ENCODE results near the gene FAM161A.
A peak's percentile ranks its signal among the peaks of the same experiment; 100 is the strongest.
"Not testable (repeated sequence)": the region's sequence is repeated elsewhere in the genome, so short reads cannot be mapped to it uniquely, and the experiment has no call there.

FAM161A gene, protein sequence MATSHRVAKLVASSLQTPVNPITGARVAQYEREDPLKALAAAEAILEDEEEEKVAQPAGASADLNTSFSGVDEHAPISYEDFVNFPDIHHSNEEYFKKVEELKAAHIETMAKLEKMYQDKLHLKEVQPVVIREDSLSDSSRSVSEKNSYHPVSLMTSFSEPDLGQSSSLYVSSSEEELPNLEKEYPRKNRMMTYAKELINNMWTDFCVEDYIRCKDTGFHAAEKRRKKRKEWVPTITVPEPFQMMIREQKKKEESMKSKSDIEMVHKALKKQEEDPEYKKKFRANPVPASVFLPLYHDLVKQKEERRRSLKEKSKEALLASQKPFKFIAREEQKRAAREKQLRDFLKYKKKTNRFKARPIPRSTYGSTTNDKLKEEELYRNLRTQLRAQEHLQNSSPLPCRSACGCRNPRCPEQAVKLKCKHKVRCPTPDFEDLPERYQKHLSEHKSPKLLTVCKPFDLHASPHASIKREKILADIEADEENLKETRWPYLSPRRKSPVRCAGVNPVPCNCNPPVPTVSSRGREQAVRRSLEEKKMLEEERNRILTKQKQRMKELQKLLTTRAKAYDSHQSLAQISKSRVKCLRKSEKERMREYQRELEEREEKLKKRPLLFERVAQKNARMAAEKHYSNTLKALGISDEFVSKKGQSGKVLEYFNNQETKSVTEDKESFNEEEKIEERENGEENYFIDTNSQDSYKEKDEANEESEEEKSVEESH

DNA sequence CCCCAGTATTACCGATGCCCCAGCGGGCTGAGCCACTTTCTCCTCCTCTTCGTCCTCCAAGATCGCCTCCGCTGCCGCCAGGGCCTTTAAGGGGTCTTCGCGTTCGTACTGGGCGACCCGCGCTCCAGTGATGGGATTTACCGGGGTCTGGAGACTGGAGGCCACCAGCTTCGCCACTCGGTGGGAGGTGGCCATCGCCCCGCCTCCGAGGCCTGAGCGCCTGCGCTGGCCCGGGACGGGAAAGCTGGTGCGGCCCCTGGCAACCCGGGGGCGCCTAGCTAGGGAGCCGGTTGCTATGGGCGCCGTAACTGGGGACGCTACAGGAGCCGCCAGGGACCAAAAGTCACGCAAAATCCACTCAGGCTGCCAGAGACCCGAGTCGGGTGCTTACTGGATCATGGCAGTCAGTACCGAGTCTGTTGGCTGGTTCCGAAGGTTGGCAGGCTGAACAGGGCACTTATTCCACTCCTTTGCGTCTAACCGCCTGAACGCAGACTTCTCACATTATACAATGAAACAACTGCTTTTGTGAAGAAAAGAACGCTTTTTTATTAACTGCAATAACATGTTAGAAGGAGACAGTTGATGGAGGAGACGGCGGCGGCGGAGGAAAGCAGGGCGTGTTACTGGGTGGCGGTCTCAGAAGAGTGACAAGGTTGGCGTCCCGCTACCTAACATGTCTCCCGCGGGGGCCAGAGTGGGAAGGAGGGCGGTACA is at the start of gene FAM161A:
FAM161A (minus strand) TSS at position 214 of the 717 bp plus-strand sequence; CDS start at position 195, 19 bp downstream.
- DNase-seq (ENCODE audit: low read depth): peak; percentile 64

DNA sequence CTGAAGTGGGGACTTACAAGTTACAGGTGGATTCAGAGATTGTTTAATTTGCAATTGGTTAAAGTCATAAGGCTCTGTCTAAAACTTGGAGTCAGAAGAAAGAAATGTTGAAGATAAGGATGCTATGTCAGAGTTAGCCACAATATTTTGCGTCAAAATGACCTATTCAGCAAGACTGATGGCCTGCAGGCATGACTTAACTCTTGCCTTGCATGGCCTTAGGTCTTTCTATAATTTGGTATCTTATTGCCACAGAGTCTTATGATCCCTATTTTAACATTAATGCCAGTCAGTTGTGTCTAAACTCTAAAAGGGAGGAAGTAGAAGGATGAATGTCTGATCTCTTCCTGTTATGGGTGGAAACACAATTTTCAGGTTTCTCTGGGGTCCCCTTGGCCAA is 46.4 kb upstream of the FAM161A start:
- no peak for DNase-seq (ENCODE audit: low read depth)

DNA sequence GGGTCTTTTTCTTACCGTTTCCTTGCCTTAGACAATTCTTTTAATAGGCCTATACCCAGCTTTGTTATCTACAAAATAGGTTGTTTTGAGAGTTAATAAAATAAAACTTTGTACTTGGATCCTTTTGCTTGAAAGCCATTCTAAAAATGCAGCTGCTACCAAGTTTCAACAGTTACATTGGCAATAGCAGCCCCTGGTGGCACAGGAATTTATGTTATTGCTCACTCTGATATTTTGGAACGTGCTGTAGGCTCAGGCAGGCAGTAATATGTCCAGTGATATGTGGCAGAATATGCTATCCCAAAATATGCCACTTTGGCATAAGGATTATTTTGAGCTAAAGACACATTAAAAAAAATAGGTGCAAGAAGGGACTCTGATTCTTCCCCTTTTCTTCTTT is 45.0 kb upstream of the FAM161A start:
- DNase-seq (ENCODE audit: low read depth): no peak

DNA sequence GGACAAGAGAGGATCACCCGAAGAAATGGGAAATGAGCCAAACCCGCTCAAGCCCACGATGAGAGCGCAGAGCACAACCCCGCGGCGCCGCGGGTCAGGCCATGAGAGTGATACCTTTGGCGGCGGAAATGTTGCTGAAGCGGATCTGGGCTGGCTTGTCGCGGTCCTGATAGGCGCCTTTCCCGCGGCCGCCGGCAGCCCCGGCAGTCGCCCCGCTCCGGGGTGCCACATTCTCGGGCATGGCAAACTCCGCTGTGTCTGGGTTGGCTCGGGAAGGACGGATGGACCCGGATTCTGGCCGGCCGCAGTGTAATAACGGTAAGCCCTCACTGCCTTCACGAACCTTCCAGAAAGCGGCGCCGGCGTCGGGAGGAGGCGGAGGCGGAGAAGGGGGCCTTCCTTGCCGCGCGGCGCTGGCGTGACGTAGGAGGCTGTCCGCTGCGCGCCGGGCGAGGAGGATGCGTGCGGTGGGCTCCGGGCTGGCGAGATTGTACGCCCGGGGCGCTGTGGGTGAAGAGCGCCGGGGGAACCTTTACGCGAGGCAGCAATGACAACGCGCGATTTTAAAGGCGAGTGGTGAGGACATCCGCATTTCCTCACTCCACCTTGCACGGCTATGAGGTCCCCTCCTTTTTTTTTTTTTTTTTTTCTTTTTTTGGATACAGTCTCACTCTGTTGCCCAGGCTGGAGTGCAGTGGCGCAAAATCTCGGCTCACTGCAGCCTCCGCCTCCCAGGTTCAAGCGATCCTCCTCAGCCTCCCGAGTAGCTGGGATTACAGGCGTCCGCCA is 34.6 kb upstream of the FAM161A start, which contains the start of gene CCT4:
CCT4 (minus strand) TSS at position 390 of the 789 bp plus-strand sequence; CDS start at position 241, 149 bp downstream.
- peak; percentile 90 for DNase-seq (ENCODE audit: low read depth)

DNA sequence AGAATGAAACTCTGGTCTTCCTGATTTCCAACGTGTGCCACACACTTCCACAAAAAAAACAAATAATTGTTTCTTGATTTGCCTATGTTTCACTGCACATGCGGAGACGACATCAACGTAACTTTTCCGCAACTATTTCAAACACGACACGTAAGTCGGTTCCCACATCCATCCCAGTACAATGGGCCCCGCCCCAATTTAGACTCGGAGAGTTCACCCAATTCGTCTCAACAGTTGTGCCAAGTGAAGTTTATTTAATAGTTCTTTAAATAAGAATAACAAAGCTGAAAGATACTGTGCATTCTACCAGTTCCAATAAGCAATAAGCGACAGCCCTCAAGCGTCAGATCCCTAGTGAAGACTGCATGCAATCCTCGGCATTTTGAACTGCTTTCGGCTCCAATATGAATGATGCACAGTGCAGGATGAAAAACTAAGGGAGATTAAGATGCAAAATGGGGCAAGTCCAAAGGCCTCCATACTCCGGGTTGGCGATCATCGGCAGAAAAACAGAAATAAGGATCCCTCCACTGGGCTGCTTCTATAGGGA is 33.9 kb upstream of the FAM161A start:
- DNase-seq (ENCODE audit: low read depth): no peak

DNA sequence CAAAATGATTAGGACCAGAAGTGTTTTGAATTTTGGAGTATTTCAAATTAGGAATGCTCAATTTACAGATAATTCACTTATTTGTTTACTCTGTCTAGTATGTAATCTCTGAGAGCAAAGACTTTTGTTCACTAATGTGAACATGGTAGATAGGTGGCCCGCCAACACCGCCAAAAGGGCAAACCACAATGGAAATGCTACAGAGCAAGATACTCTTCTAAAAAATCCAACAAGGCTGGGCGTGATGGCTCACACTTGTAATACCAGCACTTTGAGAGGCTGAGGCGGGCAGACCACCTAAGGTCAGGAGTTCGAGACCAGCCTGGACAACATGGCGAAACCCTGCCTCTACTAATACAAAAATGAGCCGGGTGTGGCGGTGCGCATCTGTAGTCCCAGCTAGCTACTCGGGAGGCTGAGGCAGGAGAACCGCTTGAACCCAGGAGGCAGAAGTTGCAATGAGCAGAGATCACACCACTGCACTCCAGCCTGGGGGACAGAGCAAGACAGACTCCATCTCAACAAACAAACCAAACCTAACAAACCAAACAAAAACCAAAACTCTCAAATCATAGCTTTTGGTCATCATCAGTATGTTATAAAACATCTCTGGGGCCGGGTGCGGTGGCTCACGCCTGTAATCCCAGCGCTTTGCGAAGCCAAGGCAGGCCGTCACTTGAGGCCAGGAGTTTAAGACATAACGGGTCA is 32.2 kb upstream of the FAM161A start:
- no peak for DNase-seq (ENCODE audit: low read depth)

DNA sequence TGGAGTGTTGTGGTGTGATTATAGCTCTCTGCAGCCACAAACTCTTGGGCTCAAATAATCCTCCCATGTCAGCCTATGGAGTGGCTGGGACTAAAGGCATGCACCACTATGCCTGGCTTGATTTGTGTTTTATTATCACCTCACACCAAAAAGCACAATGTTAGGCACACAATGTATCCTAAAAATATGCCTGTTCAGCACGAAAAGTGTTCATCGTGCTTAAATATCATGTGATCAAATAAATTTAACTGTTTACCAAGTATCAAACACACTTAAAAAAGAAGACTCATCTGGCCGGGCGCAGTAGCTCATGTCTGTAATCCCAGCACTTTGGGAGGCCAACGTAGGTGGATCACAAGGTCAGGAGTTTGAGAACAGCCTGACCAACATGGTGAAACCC is 29.0 kb upstream of the FAM161A start:
- DNase-seq (ENCODE audit: low read depth): no peak

DNA sequence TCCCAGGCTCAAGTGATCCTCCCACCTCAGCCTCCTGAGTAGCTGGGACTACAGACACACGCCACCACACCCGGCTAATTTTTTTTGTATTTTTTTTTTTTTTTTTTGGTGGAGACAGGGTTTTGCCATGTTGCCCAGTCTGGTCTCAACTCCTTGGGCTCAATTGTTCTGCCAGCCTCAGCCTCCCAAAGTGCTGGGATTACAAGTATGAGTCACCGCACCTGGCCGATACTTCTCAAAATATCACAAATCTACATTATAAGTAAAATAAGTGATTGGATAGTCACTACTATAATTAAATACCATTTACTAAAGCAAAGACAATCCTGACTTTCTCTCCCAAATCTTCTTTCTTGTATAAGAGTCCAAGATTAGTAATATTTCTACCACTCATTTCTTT is 25.5 kb upstream of the FAM161A start:
- not testable (repeated sequence) for DNase-seq (ENCODE audit: low read depth)

DNA sequence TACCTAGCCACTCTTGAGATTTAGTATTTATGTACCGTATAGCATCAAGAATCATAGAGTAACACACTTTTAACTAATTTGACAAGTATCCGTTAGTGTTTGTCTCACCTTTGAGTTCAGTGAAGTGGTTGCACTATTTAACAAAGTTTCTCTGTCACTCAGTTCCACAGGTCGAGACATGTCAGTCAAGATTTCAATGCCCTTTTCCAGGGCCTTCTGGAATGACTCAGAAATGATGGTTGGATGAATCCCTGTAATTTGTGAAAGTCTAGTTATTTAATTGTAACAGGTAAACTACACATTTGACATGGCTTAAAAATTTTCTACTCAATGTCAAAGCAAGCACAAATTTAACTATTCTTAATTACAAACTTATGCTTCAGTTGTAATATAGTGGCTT is 24.9 kb upstream of the FAM161A start:
- no peak for DNase-seq (ENCODE audit: low read depth)

DNA sequence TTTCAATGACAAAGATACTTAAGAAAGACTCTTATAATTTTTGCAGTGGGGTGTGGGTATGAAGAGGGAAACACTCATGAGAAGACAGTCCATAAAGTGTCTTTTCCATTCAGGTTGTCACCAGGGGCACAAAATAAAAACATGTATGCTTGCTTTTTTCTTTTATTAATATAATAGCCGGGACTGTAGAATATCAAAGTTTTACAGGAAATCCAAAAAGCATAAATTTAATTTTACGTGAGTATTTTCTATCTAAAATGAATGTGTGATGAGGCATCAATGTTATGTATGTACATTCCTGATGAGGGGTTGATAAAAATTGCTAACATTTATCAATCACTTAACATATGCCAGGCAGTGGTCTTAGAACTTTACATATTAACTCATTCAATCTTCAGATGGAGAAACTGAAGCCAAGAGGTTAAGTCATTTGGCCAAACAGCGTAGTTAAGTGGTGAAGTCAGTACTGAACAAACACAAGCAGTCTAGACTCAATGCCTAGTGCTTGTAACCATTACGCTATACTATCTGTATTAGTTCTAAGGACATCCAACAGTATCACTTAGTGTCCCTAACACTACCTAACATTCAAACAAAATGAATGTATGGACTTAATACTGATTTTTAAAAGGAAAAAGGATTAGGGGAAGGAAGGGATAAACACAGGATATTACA is 23.8 kb upstream of the FAM161A start:
- DNase-seq (ENCODE audit: low read depth): no peak

DNA sequence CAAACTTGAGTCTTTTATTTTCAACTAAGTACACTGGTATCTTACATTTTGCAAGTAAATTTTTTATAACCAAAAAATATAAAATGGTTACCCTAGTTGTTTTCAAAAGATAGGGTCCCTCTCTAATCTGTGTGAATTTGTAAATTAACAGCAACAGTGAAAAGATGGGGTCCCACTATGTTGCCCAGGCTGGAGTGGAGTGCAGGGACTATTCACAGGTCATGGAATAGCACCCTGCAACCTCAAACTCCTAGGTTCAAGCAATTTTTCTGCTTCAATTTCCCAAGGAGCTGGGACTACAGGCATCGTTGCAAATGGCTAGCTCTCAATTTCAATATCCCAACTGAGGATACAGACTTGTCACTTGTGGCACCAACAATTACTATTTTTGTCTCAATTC is 22.5 kb upstream of the FAM161A start:
- no peak for DNase-seq (ENCODE audit: low read depth)

DNA sequence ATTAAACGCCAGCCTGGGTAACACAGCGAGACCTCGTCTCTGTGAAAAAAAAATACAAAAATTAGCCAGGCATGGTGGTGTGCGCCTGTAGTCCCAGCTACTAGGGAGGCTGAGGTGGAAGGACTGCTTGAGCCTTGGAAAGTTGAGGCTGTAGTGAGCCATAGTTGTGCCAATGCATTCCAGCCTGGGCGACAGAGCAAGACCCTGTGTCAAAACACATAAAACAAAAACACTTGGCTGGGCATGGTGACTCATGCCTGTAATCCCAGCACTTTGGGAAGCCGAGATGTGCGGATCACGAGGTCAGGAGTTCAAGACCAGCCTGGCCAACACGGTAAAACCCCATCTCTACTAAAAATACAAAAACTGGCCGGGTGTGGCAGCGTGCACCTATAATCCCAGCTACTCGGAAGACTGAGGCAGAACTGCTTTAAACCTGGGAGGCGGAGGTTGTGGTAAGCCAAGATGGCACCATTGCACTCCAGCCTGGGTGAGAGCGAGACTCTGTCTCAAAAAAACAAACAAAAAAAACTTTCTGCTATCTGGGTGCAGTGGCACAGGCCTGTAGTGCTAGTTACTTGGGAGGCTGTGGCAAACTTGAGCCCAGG is 12.7 kb upstream of the FAM161A start:
- not testable (repeated sequence) for DNase-seq (ENCODE audit: low read depth)

DNA sequence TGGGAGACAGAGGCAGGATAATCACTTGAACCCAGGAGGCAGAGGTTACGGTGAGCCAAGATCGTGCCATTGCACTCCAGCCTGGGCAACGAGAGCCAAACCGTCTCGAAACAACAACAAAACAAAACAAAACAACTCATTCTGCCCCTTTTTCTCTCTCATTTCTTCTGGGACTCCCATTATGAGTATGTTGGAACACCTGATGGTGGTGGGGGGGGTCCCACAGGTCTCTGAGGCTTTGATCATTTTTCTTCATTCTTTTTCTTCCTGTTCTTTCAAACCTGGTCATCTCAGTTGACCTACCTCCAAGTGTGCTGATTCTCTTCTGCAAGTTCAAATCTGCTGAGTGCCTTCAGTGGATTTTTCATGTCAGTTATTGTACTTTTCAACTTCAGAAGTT is 8.2 kb upstream of the FAM161A start:
- DNase-seq (ENCODE audit: low read depth): no peak

DNA sequence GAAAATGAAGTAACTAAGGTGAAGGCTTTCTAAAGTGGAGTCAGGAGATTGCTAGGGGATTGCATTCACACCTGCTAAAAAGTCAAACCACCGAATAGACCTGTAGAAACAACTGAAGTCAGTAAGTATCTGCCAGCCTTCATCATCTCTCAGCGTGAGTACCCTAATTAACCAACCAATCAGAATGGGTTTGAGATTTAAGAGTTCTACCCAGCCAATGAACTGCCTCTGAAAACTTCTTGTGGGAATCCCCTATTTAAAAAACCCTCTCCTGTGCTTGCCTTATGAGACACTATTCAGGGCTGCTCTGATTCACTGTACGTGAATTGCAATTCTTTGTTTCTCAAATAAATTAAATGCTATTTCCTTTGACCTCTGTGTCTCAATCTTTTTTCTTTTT is 3.4 kb upstream of the FAM161A start:
- no peak for DNase-seq (ENCODE audit: low read depth)

DNA sequence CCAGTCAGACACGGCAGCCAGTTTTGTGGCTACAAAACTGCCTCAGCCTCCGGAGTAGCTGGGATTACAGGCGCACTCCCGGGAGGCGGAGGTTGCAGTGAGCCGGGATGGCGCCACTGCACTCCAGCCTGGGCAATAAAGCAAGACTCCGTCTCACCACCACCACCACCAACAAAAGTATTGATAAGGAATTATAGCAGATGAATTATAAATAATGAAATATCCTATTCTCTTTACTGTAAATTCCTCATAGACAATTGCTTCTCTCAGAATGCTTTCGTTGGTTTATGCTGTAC is 1.4 kb upstream of the FAM161A start:
- no peak for DNase-seq (ENCODE audit: low read depth)

DNA sequence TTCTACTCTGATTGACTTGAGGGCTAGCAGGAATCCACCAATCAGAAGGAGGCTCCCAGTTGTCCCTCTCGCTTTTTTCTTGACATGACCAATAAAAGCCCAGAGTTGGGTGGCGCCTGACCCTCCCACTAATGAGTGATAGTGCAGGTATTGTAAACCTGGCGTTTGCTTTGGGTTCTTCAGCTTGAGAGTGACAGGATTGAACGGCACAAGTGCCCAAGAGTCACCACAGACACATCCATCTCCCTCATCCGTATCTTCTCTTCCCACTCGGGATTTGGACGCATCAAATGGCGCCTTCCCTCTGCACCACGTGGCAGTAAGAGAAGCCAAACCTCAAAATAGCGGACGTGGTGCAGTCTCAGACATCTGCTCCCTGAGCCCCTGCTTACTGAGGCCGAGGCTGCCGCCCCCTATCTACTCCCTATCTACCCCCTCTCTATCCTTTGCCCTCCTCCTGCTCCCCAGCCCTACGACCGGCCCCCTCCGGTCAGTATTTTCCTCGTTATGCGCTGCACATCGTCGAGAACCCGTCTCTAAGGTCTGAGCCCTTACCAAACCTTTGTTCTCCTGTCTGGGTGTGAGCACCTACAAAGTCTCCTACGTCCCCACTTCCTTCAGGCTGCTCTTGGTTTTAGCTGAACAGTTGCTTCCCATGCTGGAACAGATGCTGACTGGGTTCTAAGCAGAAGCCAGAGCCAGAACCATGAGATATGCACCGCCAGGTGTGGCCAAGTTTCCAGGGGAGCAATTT is 881 bp upstream of the FAM161A start:
- DNase-seq (ENCODE audit: low read depth): no peak

DNA sequence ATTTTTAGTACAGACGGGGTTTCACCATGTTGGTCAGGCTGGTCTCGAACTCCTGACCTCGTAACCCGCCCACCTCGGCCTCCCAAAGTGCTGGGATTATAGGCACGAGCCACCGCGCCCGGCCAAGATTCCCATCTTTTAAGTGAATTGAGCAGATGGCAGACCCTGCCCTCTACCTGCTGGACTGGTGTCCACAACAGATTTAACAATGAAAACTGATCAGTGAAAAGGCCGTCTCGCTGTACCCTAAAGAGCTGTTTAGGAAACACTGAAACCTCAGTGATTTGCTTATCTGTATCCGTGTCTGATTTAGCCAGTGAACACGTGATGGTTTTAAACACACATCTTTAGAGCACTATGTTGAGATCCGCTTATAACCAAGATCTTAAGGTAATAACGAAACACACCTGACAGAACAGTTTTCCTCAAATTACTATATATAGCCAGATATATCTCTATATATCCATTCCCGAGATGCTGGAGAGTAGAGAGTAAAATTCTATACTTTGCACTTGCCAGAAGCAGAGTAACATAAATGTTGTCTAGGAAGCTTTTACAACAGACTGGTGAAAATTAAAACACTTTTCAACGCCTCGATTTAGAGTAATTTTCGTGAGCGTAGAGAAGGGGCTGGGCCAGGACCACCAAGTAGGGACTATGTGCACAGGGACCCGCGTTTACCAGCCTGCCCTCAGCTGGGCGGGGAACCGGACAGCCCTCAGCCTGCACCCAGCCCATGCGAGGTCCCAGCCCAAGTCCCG is 594 bp downstream of the FAM161A start:
- DNase-seq (ENCODE audit: low read depth): no peak

DNA sequence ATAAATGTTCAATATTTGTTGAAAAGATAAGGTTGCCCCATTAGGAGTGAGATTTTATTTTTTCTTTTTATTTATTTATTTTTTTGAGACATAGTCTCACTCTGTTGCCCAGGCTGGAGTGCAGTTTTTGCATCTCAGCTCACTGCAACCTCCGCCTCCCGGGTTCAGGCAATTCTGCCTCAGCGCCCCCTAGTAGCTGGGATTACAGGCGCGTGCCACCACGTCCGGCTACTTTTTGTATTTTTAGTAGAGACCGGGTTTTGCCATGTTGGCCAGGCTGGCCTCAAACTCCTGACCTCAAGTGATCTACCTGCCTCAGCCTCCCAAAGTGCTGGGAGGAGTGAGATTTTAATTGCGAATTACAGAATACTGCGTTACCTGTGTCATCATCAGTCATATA is 2.6 kb downstream of the FAM161A start:
- not testable (repeated sequence) for DNase-seq (ENCODE audit: low read depth)

DNA sequence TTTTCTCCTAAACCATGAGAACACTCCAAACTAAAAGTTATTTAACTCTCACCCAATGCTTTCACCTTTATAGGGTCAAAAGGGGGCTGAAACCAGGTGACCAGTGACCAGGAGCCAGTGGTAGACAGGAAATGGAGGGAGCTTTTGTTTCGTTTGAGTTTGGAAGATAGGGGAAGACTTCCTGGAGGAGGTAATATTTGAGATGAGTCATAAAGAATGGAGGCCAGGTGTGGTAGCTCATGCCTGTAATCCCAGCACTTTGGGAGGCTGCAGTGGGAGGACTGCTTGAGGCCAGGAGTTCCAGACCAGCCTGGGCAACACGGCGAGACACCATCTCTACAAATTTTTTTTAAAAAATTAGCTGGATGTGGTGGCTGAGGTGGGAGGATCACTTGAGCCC is 8.5 kb downstream of the FAM161A start:
- no peak for DNase-seq (ENCODE audit: low read depth)

Measured in stimulated activated CD8-positive, alpha-beta memory T cell treated with anti-CD3 and anti-CD28 coated beads, Interleukin-15, amount 100 ng/mL, for 24 hours (primary cell).